Islet of Langerhans (tissue), 1 donor: Measurements from ENCODE around the gene PDZD7.

Source experiments
- FAIRE-seq: peaks from one replicate; lab custom pipeline; 2011; peaks lifted over from hg19 to GRCh38; lab: Jason Lieb, UNC

Gene PDZD7

GRCh38 chr10:101000915-101001658 is 29.8 kb downstream of the PDZD7 start:
- FAIRE-seq: no peak

GRCh38 chr10:101000127-101000914 is 30.6 kb downstream of the PDZD7 start:
- FAIRE-seq: no peak

- FAIRE-seq: no peak
Measured at GRCh38 chr10:100999742-101000126, 31.2 kb downstream of the PDZD7 start, which contains the start of gene LZTS2. Gene LZTS2 (plus strand): TSS chr10:100999808. CDS start chr10:101002539, 2,731 bp downstream.

GRCh38 chr10:100998991-100999741 is 31.8 kb downstream of the PDZD7 start:
- FAIRE-seq: no peak

- no peak for FAIRE-seq
Measured at GRCh38 chr10:100998183-100998990, 32.5 kb downstream of the PDZD7 start.

GRCh38 chr10:100997360-100998182 is 33.4 kb downstream of the PDZD7 start:
- FAIRE-seq: no peak

GRCh38 chr10:100996678-100997359 is 34.1 kb downstream of the PDZD7 start:
- no peak for FAIRE-seq

- FAIRE-seq: no peak
Measured at GRCh38 chr10:100995181-100995580, 35.7 kb downstream of the PDZD7 start.

- FAIRE-seq: peak; percentile 53
Measured at GRCh38 chr10:100993986-100994708, 36.8 kb downstream of the PDZD7 start.

DNA sequence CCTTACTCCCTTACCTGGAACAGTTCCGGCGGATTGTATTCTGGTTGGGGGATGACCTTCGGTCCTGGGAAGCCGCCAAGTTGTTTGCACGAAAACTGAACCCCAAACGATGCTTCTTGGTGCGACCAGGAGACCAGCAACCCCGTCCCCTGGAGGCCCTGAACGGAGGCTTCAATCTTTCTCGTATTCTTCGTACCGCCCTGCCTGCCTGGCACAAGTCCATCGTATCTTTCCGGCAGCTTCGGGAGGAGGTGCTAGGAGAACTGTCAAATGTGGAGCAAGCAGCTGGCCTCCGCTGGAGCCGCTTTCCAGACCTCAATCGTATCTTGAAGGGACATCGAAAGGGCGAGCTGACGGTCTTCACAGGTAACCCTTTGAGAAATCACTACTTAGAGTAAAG is 41.8 kb downstream of the PDZD7 start:
- FAIRE-seq: no peak

DNA sequence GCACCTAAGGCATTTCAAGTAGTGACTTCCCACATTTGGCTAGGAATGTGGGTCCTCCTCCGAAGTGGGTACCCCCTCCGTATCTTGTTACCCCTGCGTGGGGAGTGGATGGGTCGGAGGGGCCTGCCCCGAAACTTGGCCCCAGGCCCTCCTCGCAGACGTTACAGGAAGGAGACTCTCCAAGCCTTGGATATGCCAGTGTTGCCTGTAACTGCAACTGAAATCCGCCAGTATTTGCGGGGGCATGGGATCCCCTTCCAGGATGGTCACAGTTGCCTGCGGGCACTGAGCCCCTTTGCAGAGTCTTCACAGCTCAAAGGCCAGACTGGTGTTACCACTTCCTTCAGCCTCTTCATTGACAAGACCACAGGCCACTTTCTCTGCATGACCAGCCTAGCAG is 42.8 kb downstream of the PDZD7 start:
- FAIRE-seq: no peak

GRCh38 chr10:100987685-100988049 is 43.3 kb downstream of the PDZD7 start:
- no peak for FAIRE-seq

DNA sequence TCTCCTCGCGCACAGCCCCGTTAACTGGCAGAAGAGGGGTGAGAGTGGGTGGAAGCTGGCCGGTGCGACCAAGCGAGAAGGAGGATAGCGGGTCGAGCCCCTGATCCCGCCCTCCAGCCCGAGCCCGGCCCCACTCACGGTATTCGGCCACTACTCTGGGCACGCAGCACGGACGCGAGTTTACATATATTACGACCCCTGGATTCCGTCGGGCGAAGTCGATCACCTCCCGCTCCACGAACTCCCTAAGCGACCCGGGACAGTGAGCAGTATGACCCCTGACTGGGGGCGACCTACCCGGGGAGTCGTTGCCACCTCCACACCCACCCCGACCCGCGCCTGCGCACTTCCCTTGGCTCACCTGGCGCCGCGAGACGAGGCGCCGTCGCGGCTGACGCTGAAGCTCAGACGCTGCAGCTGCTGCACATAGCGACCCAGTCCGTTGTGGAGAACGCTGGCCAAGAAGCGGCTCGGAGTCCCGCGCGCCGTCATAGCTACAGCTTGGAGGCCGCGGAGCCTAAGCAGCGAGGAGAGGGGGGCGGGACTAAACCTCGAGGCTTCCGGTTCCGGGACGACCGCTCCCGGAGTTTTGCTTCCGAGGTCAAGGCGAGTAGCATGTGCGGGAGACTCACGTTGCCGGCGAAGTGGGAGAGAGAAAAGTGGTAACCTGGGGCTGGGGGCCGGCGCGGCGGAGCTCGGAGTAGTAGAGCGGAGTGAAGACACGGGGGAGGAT is 43.8 kb downstream of the PDZD7 start, which contains the start of the genes MRPL43 and TWNK:
Gene MRPL43 (minus strand): TSS at position 546 of the 733 bp plus-strand sequence. CDS start 54 bp downstream, at position 492.
Gene TWNK (plus strand): TSS at position 592 of the 733 bp plus-strand sequence. CDS start 668 bp downstream, outside the sequence.
- FAIRE-seq: no peak

DNA sequence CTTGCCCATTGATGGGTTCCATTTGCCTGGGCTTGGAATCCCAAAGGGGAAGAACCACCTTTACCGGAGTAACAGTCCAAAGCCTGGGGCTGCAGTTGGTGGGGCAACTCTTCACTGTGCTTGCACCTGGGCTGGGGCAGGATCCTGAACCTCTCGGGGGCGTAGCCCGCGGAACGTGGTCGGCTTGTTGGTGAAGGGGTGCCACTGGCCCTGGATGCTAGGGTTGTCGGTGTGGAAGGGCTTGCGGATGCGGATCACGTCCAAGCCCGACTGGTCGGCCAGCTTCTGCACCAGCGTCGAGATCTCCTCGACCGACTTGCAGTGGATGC is 44.3 kb downstream of the PDZD7 start:
- FAIRE-seq: no peak

GRCh38 chr10:100985336-100985735 is 45.6 kb downstream of the PDZD7 start:
- FAIRE-seq: no peak

DNA sequence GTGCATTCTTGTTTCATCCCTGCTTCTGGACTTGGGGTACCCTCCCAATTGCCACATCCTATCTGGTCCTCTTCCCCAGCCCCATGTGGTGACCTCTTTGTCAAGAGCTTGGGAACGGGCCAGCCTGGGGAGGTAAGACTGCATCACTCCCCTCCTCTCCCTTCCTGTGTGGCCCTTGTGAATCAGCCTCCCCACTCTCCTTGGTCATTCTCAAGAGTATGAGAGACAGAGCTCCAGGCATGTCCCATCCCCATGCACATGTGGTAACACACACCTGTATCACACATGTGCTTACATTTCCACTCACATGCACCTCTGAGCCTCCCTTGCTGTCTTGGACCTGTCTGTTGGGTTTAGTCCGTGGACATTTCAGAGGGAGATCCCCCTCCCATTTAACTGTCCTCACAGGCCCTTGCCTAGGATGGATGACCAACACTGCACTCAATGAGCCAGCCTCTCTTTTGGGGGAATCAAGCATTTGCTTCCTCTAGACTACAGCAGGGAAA is 46.2 kb downstream of the PDZD7 start:
- no peak for FAIRE-seq

GRCh38 chr10:100983868-100984671 is 46.9 kb downstream of the PDZD7 start:
- FAIRE-seq: no peak
